GM18519 (cell line): ENCODE data around the gene ANK2.

Source experiments
- ATAC-seq: cut with Tn5 transposase; IDR thresholded peaks from one replicate; pipeline ENCODE4 v1.9.1; 2021; ENCODE audit warnings: mild to moderate bottlenecking, moderate library complexity; ENCODE audit not compliant: unreplicated experiment, low FRiP score

The ANK2 gene

GRCh38 chr4:113316879-113317278 is 267.4 kb downstream of the ANK2 start:
- peak; percentile 97 for ATAC-seq

GRCh38 chr4:113317523-113317922 is 268.1 kb downstream of the ANK2 start:
- ATAC-seq = no peak

- ATAC-seq = no peak
Observed at GRCh38 chr4:113322736-113323135, 273.3 kb downstream of the ANK2 start.

GRCh38 chr4:113325876-113326615 is 276.6 kb downstream of the ANK2 start:
- ATAC-seq = no peak

GRCh38 chr4:113327494-113327893 is 278.0 kb downstream of the ANK2 start:
- ATAC-seq = no peak

GRCh38 chr4:113328514-113328913 is 279.1 kb downstream of the ANK2 start:
- no peak for ATAC-seq

GRCh38 chr4:113330200-113330599 is 280.7 kb downstream of the ANK2 start:
- no peak for ATAC-seq

GRCh38 chr4:113331811-113332210 is 282.4 kb downstream of the ANK2 start:
- no peak for ATAC-seq

- no peak for ATAC-seq
Observed at GRCh38 chr4:113332701-113333100, 283.2 kb downstream of the ANK2 start.

GRCh38 chr4:113335746-113336145 is 286.3 kb downstream of the ANK2 start:
- no peak for ATAC-seq

- no peak for ATAC-seq
Observed at GRCh38 chr4:113336556-113336955, 287.1 kb downstream of the ANK2 start.

- no peak for ATAC-seq
Observed at GRCh38 chr4:113339430-113339813, 290.0 kb downstream of the ANK2 start.

GRCh38 chr4:113344100-113344499 is 294.6 kb downstream of the ANK2 start:
- no peak for ATAC-seq

GRCh38 chr4:113347245-113347644 is 297.8 kb downstream of the ANK2 start:
- no peak for ATAC-seq

GRCh38 chr4:113349430-113349829 is 300.0 kb downstream of the ANK2 start:
- peak; percentile 54 for ATAC-seq

- ATAC-seq = no peak
Observed at GRCh38 chr4:113350576-113350975, 301.1 kb downstream of the ANK2 start.

- peak; percentile 98 for ATAC-seq
Observed at GRCh38 chr4:113355550-113356371, 306.3 kb downstream of the ANK2 start.

- no peak for ATAC-seq
Observed at GRCh38 chr4:113356453-113356852, 307.0 kb downstream of the ANK2 start.

- ATAC-seq = no peak
Observed at GRCh38 chr4:113358784-113359183, 309.3 kb downstream of the ANK2 start.

GRCh38 chr4:113365377-113365776 is 315.9 kb downstream of the ANK2 start:
- ATAC-seq = no peak

GRCh38 chr4:113368056-113368455 is 318.6 kb downstream of the ANK2 start:
- no peak for ATAC-seq

- no peak for ATAC-seq
Observed at GRCh38 chr4:113371111-113371510, 321.7 kb downstream of the ANK2 start.
